Measurements from ENCODE around the gene ACADVL. TPM values are rescaled to one million over a fixed set of nuclear protein-coding genes. Genes with fewer than 3 reads are reported as not detected.
A peak's percentile ranks its signal among the peaks of the same experiment; 100 is the strongest.
"Not testable (repeated sequence)": the region's sequence is repeated elsewhere in the genome, so short reads cannot be mapped to it uniquely, and the experiment has no call there.

ACADVL gene
- total RNA-seq, 1 donor from 2014 or later: 119 TPM

- Histone ChIP-seq H3K9ac (ENCODE audit: low read depth in 1 of 3, low read length in 3 of 3) (peak overlapping the region in 1 of 3 donors; percentile 62), H3K4me3 (ENCODE audit: low read length in 3 of 3) (peak overlapping the region in 2 of 3 donors; percentile 48 to 60), H3K36me3 (ENCODE audit: control insufficient read depth in 3 of 3, insufficient read depth in 3 of 3, low read length in 3 of 3) (no peaks in the 10 kb centered on the region), H3K4me1 (ENCODE audit: control insufficient read depth in 3 of 3, insufficient read depth in 3 of 3, low read length in 3 of 3) (peaks cover 17 to 19% (median 17%) of the 10 kb centered on the region in 3 donors), H3K27ac (ENCODE audit: low read depth, low read length) (no peak overlapping the region), H3K27me3 (ENCODE audit: control insufficient read depth in 3 of 3, insufficient read depth in 3 of 3, low read length in 3 of 3) (peaks cover 41 to 51% (median 50%) of the 10 kb centered on the region in 3 donors), H3K9me3 (ENCODE audit: control insufficient read depth in 3 of 3, low read length in 3 of 3) (no peaks in the 10 kb centered on the region)
Measured at GRCh38 chr17:7177954-7178477, 41.7 kb upstream of the ACADVL start.

- Histone ChIP-seq H3K4me1 (ENCODE audit: control insufficient read depth in 3 of 3, insufficient read depth in 3 of 3, low read length in 3 of 3) (peaks cover 17% of the 10 kb centered on the region in 3 donors), H3K9ac (ENCODE audit: low read depth in 1 of 3, low read length in 3 of 3) (no peak overlapping the region), H3K36me3 (ENCODE audit: control insufficient read depth in 3 of 3, insufficient read depth in 3 of 3, low read length in 3 of 3) (no peaks in the 10 kb centered on the region), H3K27ac (ENCODE audit: low read depth, low read length) (no peak overlapping the region), H3K9me3 (ENCODE audit: control insufficient read depth in 3 of 3, low read length in 3 of 3) (no peaks in the 10 kb centered on the region), H3K27me3 (ENCODE audit: control insufficient read depth in 3 of 3, insufficient read depth in 3 of 3, low read length in 3 of 3) (peaks cover 35 to 45% (median 43%) of the 10 kb centered on the region in 3 donors), H3K4me3 (ENCODE audit: low read length in 3 of 3) (no peak overlapping the region)
Measured at GRCh38 chr17:7178973-7179316, 40.8 kb upstream of the ACADVL start.

- Histone ChIP-seq H3K9ac (ENCODE audit: low read depth in 1 of 3, low read length in 3 of 3) (no peak within 1 kb of the TSS), H3K36me3 (ENCODE audit: control insufficient read depth in 3 of 3, insufficient read depth in 3 of 3, low read length in 3 of 3) (no peaks in the 10 kb centered on the region), H3K4me3 (ENCODE audit: low read length in 3 of 3) (no peak within 1 kb of the TSS), H3K9me3 (ENCODE audit: control insufficient read depth in 3 of 3, low read length in 3 of 3) (no peaks in the 10 kb centered on the region), H3K4me1 (ENCODE audit: control insufficient read depth in 3 of 3, insufficient read depth in 3 of 3, low read length in 3 of 3) (peaks cover 12 to 14% (median 13%) of the 10 kb centered on the region in 3 donors), H3K27ac (ENCODE audit: low read depth, low read length) (no peak within 1 kb of the TSS), H3K27me3 (ENCODE audit: control insufficient read depth in 3 of 3, insufficient read depth in 3 of 3, low read length in 3 of 3) (peaks cover 29 to 40% (median 36%) of the 10 kb centered on the region in 3 donors)
Measured at GRCh38 chr17:7179317-7180254, 40.2 kb upstream of the ACADVL start, which contains the start of gene ASGR1. TSS of gene ASGR1 (minus strand) at chr17:7179370. CDS start at chr17:7178563, 807 bp downstream.

- peaks cover 11 to 14% (median 13%) of the 10 kb centered on the region in 3 donors for H3K4me1 ChIP-seq (ENCODE audit: control insufficient read depth in 3 of 3, insufficient read depth in 3 of 3, low read length in 3 of 3)
- H3K36me3 ChIP-seq (ENCODE audit: control insufficient read depth in 3 of 3, insufficient read depth in 3 of 3, low read length in 3 of 3); H3K9me3 ChIP-seq (ENCODE audit: control insufficient read depth in 3 of 3, low read length in 3 of 3); H3K4me3 ChIP-seq (ENCODE audit: low read length in 3 of 3); H3K9ac ChIP-seq (ENCODE audit: low read depth in 1 of 3, low read length in 3 of 3); H3K27ac ChIP-seq (ENCODE audit: low read depth, low read length): not testable (repeated sequence)
- peaks cover 13 to 17% (median 16%) of the 10 kb centered on the region in 3 donors for H3K27me3 ChIP-seq (ENCODE audit: control insufficient read depth in 3 of 3, insufficient read depth in 3 of 3, low read length in 3 of 3)
Measured at GRCh38 chr17:7182101-7182500, 37.6 kb upstream of the ACADVL start.

GRCh38 chr17:7183433-7184090 lies 36.2 kb upstream of the ACADVL start:
- Histone ChIP-seq H3K9ac (ENCODE audit: low read depth in 1 of 3, low read length in 3 of 3) (no peak overlapping the region), H3K27me3 (ENCODE audit: control insufficient read depth in 3 of 3, insufficient read depth in 3 of 3, low read length in 3 of 3) (peaks cover 0 to 4% (median 2%) of the 10 kb centered on the region in 3 donors), H3K9me3 (ENCODE audit: control insufficient read depth in 3 of 3, low read length in 3 of 3) (no peaks in the 10 kb centered on the region), H3K36me3 (ENCODE audit: control insufficient read depth in 3 of 3, insufficient read depth in 3 of 3, low read length in 3 of 3) (no peaks in the 10 kb centered on the region), H3K4me3 (ENCODE audit: low read length in 3 of 3) (no peak overlapping the region), H3K27ac (ENCODE audit: low read depth, low read length) (no peak overlapping the region), H3K4me1 (ENCODE audit: control insufficient read depth in 3 of 3, insufficient read depth in 3 of 3, low read length in 3 of 3) (no peaks in the 10 kb centered on the region)

GRCh38 chr17:7184091-7184488 lies 35.6 kb upstream of the ACADVL start:
- H3K9me3 ChIP-seq (ENCODE audit: control insufficient read depth in 3 of 3, low read length in 3 of 3): no peaks in the 10 kb centered on the region

GRCh38 chr17:7184647-7185046 lies 35.1 kb upstream of the ACADVL start:
- H3K9me3 ChIP-seq (ENCODE audit: control insufficient read depth in 3 of 3, low read length in 3 of 3): no peaks in the 10 kb centered on the region
- H3K4me1 ChIP-seq (ENCODE audit: control insufficient read depth in 3 of 3, insufficient read depth in 3 of 3, low read length in 3 of 3): no peaks in the 10 kb centered on the region
- H3K4me3 ChIP-seq (ENCODE audit: low read length in 3 of 3): no peak overlapping the region
- H3K9ac ChIP-seq (ENCODE audit: low read depth in 1 of 3, low read length in 3 of 3): no peak overlapping the region
- H3K36me3 ChIP-seq (ENCODE audit: control insufficient read depth in 3 of 3, insufficient read depth in 3 of 3, low read length in 3 of 3): peaks cover 0 to 2% (median 0%) of the 10 kb centered on the region in 3 donors
- no peak overlapping the region for H3K27ac ChIP-seq (ENCODE audit: low read depth, low read length)
- peaks cover 0 to 3% (median 0%) of the 10 kb centered on the region in 3 donors for H3K27me3 ChIP-seq (ENCODE audit: control insufficient read depth in 3 of 3, insufficient read depth in 3 of 3, low read length in 3 of 3)

More at GRCh38 chr17:7184091-7184488, 35.6 kb upstream of the ACADVL start:
- Histone ChIP-seq H3K27ac (ENCODE audit: low read depth, low read length) (no peak overlapping the region), H3K36me3 (ENCODE audit: control insufficient read depth in 3 of 3, insufficient read depth in 3 of 3, low read length in 3 of 3) (no peaks in the 10 kb centered on the region), H3K27me3 (ENCODE audit: control insufficient read depth in 3 of 3, insufficient read depth in 3 of 3, low read length in 3 of 3) (peaks cover 0 to 4% (median under 1%) of the 10 kb centered on the region in 3 donors), H3K4me1 (ENCODE audit: control insufficient read depth in 3 of 3, insufficient read depth in 3 of 3, low read length in 3 of 3) (no peaks in the 10 kb centered on the region), H3K4me3 (ENCODE audit: low read length in 3 of 3) (no peak overlapping the region), H3K9ac (ENCODE audit: low read depth in 1 of 3, low read length in 3 of 3) (no peak overlapping the region)

- Histone ChIP-seq H3K9me3 (ENCODE audit: control insufficient read depth in 3 of 3, low read length in 3 of 3) (no peaks in the 10 kb centered on the region), H3K9ac (ENCODE audit: low read depth in 1 of 3, low read length in 3 of 3) (no peak overlapping the region), H3K4me1 (ENCODE audit: control insufficient read depth in 3 of 3, insufficient read depth in 3 of 3, low read length in 3 of 3) (no peaks in the 10 kb centered on the region), H3K4me3 (ENCODE audit: low read length in 3 of 3) (no peak overlapping the region), H3K36me3 (ENCODE audit: control insufficient read depth in 3 of 3, insufficient read depth in 3 of 3, low read length in 3 of 3) (peaks cover 0 to 2% (median 0%) of the 10 kb centered on the region in 3 donors), H3K27ac (ENCODE audit: low read depth, low read length) (no peak overlapping the region), H3K27me3 (ENCODE audit: control insufficient read depth in 3 of 3, insufficient read depth in 3 of 3, low read length in 3 of 3) (no peaks in the 10 kb centered on the region)
Measured at GRCh38 chr17:7186241-7186640, 33.5 kb upstream of the ACADVL start.

GRCh38 chr17:7190276-7190917 lies 29.3 kb upstream of the ACADVL start:
- Histone ChIP-seq H3K27ac (ENCODE audit: low read depth, low read length) (no peak overlapping the region), H3K36me3 (ENCODE audit: control insufficient read depth in 3 of 3, insufficient read depth in 3 of 3, low read length in 3 of 3) (peaks cover 4 to 18% (median 6%) of the 10 kb centered on the region in 3 donors), H3K4me1 (ENCODE audit: control insufficient read depth in 3 of 3, insufficient read depth in 3 of 3, low read length in 3 of 3) (no peaks in the 10 kb centered on the region), H3K9me3 (ENCODE audit: control insufficient read depth in 3 of 3, low read length in 3 of 3) (no peaks in the 10 kb centered on the region), H3K4me3 (ENCODE audit: low read length in 3 of 3) (no peak overlapping the region), H3K27me3 (ENCODE audit: control insufficient read depth in 3 of 3, insufficient read depth in 3 of 3, low read length in 3 of 3) (no peaks in the 10 kb centered on the region), H3K9ac (ENCODE audit: low read depth in 1 of 3, low read length in 3 of 3) (no peak overlapping the region)
